HEK293T (cell line): ENCODE results near the gene RBMXL3.

Experiments
- ARNT ChIP-seq: fragments of 450-650 bp; IDR thresholded peaks from 2 replicates; pipeline ENCODE4 v1.6.1; 2017; ENCODE audit warnings: mild to moderate bottlenecking
- BHLHE40 ChIP-seq: fragments of 450-650 bp; IDR thresholded peaks from 2 replicates; pipeline ENCODE4 v1.6.1; 2016; ENCODE audit warnings: mild to moderate bottlenecking, moderate library complexity, borderline replicate concordance
- ELF4 ChIP-seq: fragments of 450-650 bp; IDR thresholded peaks from 2 replicates; pipeline ENCODE4 v1.6.1; 2017; ENCODE audit warnings: antibody characterized with exemption
- FOXA1 ChIP-seq: fragments of 450-650 bp; IDR thresholded peaks from 2 replicates; pipeline ENCODE4 v1.6.1; 2016; ENCODE audit warnings: mild to moderate bottlenecking
- FOXM1 ChIP-seq: fragments of 450-650 bp; IDR thresholded peaks from 2 replicates; pipeline ENCODE4 v1.6.1; 2017; ENCODE audit warnings: mild to moderate bottlenecking, borderline replicate concordance
- LEF1 ChIP-seq: fragments of 450-650 bp; IDR thresholded peaks from 2 replicates; pipeline ENCODE4 v1.6.1; 2017; ENCODE audit warnings: mild to moderate bottlenecking, borderline replicate concordance
- NFRKB ChIP-seq: fragments of 450-650 bp; IDR thresholded peaks from 2 replicates; pipeline ENCODE4 v1.6.1; 2016; ENCODE audit warnings: mild to moderate bottlenecking, moderate library complexity
- SP1 ChIP-seq: fragments of 450-650 bp; IDR thresholded peaks from 2 replicates; pipeline ENCODE4 v1.6.1; 2017
- SUZ12 ChIP-seq: fragments of 450-650 bp; IDR thresholded peaks from 2 replicates; pipeline ENCODE4 v1.6.1; 2016; ENCODE audit warnings: mild to moderate bottlenecking
- TARDBP ChIP-seq: fragments of 450-650 bp; IDR thresholded peaks from 2 replicates; pipeline ENCODE4 v1.6.1; 2016
- ZNF384 ChIP-seq: fragments of 450-650 bp; IDR thresholded peaks from 2 replicates; pipeline ENCODE4 v1.6.1; 2016
- TF ChIP-seq, protein P1 (sequence below): fragments of 450-650 bp; IDR thresholded peaks from 2 replicates; pipeline ENCODE4 v1.6.1; 2016

DNA sequence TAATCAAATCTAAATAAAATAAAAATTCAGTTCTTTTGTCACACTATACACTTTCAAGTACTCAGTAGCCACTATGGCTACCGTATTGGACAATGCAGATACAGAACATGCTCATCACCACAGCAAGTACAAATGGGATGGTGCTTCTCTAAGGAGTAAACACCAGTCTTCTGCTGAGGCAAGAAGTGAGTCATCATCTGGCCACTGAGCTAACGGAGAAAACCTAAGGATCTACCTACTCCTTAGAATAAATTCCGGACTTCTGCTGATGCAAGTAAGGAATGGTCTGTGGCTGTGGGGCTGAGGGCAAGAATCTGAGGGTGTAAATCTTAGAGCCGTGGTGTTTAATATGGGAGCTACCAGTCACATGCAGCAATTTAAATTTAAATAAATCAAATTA, 11.3 kb upstream of the RBMXL3 start:
- no peak for TF ChIP-seq ZNF384
- TF ChIP-seq SUZ12: no peak
- TF ChIP-seq BHLHE40: no peak
- no peak for TF ChIP-seq NFRKB
- TF ChIP-seq, protein P1, sequence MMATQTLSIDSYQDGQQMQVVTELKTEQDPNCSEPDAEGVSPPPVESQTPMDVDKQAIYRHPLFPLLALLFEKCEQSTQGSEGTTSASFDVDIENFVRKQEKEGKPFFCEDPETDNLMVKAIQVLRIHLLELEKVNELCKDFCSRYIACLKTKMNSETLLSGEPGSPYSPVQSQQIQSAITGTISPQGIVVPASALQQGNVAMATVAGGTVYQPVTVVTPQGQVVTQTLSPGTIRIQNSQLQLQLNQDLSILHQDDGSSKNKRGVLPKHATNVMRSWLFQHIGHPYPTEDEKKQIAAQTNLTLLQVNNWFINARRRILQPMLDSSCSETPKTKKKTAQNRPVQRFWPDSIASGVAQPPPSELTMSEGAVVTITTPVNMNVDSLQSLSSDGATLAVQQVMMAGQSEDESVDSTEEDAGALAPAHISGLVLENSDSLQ: no peak
- TF ChIP-seq FOXA1: no peak
- no peak for TF ChIP-seq ARNT
- TF ChIP-seq FOXM1: no peak
- no peak for TF ChIP-seq SP1
- TF ChIP-seq TARDBP: no peak
- no peak for TF ChIP-seq LEF1
- TF ChIP-seq ELF4: no peak
